Activated CD4-positive, CD25-positive, alpha-beta regulatory T cell treated with anti-CD3 and anti-CD28 coated beads, Interleukin-2, amount 50 U/mL, for 16 hours (primary cell): Measurements from ENCODE around the gene TOPAZ1.

Experiments used
- DNase-seq: peaks from one replicate; pipeline ENCODE4 v3.0.0-alpha.2; 2020; ENCODE audit warnings: low read depth, low spot score

The TOPAZ1 gene

GRCh38 chr3:44242721-44243120 is 1.0 kb downstream of the TOPAZ1 start:
- no peak for DNase-seq

- no peak for DNase-seq
These were observed 6.5 kb downstream of the TOPAZ1 start for GRCh38 chr3:44248152-44248551.

GRCh38 chr3:44252332-44252959 is 10.8 kb downstream of the TOPAZ1 start:
- no peak for DNase-seq

- no peak for DNase-seq
These were observed 17.7 kb downstream of the TOPAZ1 start for GRCh38 chr3:44259404-44259803.

- no peak for DNase-seq
These were observed 22.5 kb downstream of the TOPAZ1 start for GRCh38 chr3:44264146-44264545.

GRCh38 chr3:44265815-44266214 is 24.1 kb downstream of the TOPAZ1 start:
- DNase-seq: no peak

GRCh38 chr3:44272191-44272590 is 30.5 kb downstream of the TOPAZ1 start:
- no peak for DNase-seq

GRCh38 chr3:44277925-44278324 is 36.2 kb downstream of the TOPAZ1 start:
- no peak for DNase-seq

GRCh38 chr3:44280077-44280476 is 38.4 kb downstream of the TOPAZ1 start:
- DNase-seq: no peak

- DNase-seq: no peak
These were observed 38.9 kb downstream of the TOPAZ1 start for GRCh38 chr3:44280631-44281030.

GRCh38 chr3:44284949-44285348 is 43.3 kb downstream of the TOPAZ1 start:
- no peak for DNase-seq

GRCh38 chr3:44289882-44290462 is 48.3 kb downstream of the TOPAZ1 start:
- DNase-seq: no peak

- no peak for DNase-seq
These were observed 50.6 kb downstream of the TOPAZ1 start for GRCh38 chr3:44292276-44292675.

GRCh38 chr3:44292947-44293346 is 51.3 kb downstream of the TOPAZ1 start:
- DNase-seq: no peak

- no peak for DNase-seq
These were observed 55.6 kb downstream of the TOPAZ1 start for GRCh38 chr3:44297255-44297654.

GRCh38 chr3:44301746-44302145 is 60.1 kb downstream of the TOPAZ1 start:
- DNase-seq: no peak

GRCh38 chr3:44309500-44309899 is 67.8 kb downstream of the TOPAZ1 start:
- no peak for DNase-seq

- DNase-seq: no peak
These were observed 77.2 kb downstream of the TOPAZ1 start for GRCh38 chr3:44318891-44319311.

- no peak for DNase-seq
These were observed 79.6 kb downstream of the TOPAZ1 start for GRCh38 chr3:44321335-44321734.

- DNase-seq: peak; percentile 24
These were observed 81.8 kb downstream of the TOPAZ1 start for GRCh38 chr3:44323341-44323955.

GRCh38 chr3:44324584-44324983 is 82.9 kb downstream of the TOPAZ1 start:
- no peak for DNase-seq

GRCh38 chr3:44326019-44326418 is 84.3 kb downstream of the TOPAZ1 start:
- no peak for DNase-seq

GRCh38 chr3:44326515-44326914 is 84.8 kb downstream of the TOPAZ1 start:
- no peak for DNase-seq
